GM12891 (cell line): ENCODE measurements around the gene TEX19.

Experiments used
- POLR2A ChIP-seq: IDR thresholded peaks from 2 replicates; pipeline ENCODE4 v1.6.1; 2011; ENCODE audit warnings: low read depth, low read length, control low read depth
- SPI1 ChIP-seq: IDR thresholded peaks from 2 replicates; pipeline ENCODE4 v1.6.1; 2011; ENCODE audit warnings: low read depth, low read length, control low read depth

- TF ChIP-seq POLR2A (no peak), SPI1 (no peak)
Observed at GRCh38 chr17:82399601-82400101, 40.6 kb downstream of the TEX19 start.
